Motor neuron (in vitro differentiated cells): ENCODE measurements around the gene TCOF1. TPM values are rescaled to one million over a fixed set of nuclear protein-coding genes. Genes with fewer than 3 reads are reported as not detected.

Source experiments
- ATAC-seq, 8 experiments: fragments of 200-7000 bp; cut with Tn5 transposase; replicated peaks in 6 of 8; 2 replicates each; pipeline ENCODE4 v1.8.0; 2021; ENCODE audit warnings: mild to moderate bottlenecking in 8 of 8, moderate library complexity in 8 of 8
- H3K27ac ChIP-seq, 2 donors: fragments of 250-450 bp; sonication (Bioruptor Pico); 2 replicates each; pipeline ENCODE4 v1.9.0; 2021; ENCODE audit warnings: antibody characterized with exemption in 2 of 2, mild to moderate bottlenecking in 2 of 2, moderate library complexity in 1 of 2
- H3K4me1 ChIP-seq, 2 donors: fragments of 250-450 bp; sonication (Bioruptor Pico); replicated peaks in 1 of 2; 2 replicates each; pipeline ENCODE4 v1.6.1; 2021; ENCODE audit warnings: antibody characterized with exemption in 2 of 2, mild to moderate bottlenecking in 2 of 2, moderate library complexity in 1 of 2
- H3K4me3 ChIP-seq, 5 donors: fragments of 250-450 bp; sonication (Bioruptor Pico); 2 replicates each; pipeline ENCODE4 v1.9.0; 2021; ENCODE audit warnings: antibody characterized with exemption in 5 of 5, mild to moderate bottlenecking in 5 of 5, moderate library complexity in 4 of 5
- WGBS, 10 experiments: fragments of 450-650 bp; shearing (Covaris generic); methylation state at CpG; one replicate each; pipeline ENCODE4 v1.0.0; 2022; 5-methylcytosine and 5-hydroxymethylcytosine counted together
- in situ Hi-C, 9 experiments: fragments of 400-800 bp; cut with MboI; loops; one replicate each; pipeline ENCODE4 v1.15.0; 2021; ENCODE audit warnings: low sequenced_read_pairs in 9 of 9, low pct_unique_long_range_greater_than_20kb in 2 of 9; ENCODE audit not compliant: unreplicated experiment in 9 of 9
- total RNA-seq, 8 experiments: library from RNA; unstranded; fragments of 300-600 nt; gene quantifications; 2 replicates each; pipeline versions ENCODE4 v1.2.3 to v1.2.4, GENCODE V29; 2022

TCOF1 gene
- total RNA-seq, 8 experiments from 2014 or later: 10.9 to 51.4 (median 17.9) TPM

DNA sequence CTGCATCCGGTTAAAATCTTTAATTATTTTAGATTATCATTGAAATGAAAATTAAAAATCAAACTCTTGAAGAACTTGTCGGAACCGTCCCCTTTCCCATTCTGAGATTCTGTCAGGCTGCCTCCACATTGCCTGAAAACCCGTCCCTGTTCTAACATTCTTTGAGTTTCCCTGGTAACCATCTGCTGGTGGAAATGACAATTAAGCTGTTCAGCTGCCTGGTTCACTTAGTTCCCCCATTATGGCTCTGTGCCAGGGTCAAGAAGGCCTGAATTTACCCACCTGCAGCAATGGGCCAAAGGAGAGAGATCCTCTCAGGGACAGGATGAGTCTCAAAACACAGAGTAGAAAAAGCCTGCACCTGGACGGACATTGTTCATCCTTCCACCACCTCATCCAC, 11.8 kb upstream of the TCOF1 start:
- Histone ChIP-seq H3K4me3 (no peak overlapping the region), H3K27ac (no peak overlapping the region), H3K4me1 (peaks cover 23% of the 10 kb centered on the region in 2 donors)
- peak in 5 of 8 experiments; percentile 50 to 68 (median 64) for ATAC-seq
- in situ Hi-C loops: loop anchor here in 1 of 9 experiments (25.0 kb wide), 1 partner anchor 183 kb away; the partner anchor contains the start of genes CDX1 and PDGFRB
- WGBS, 10 experiments: 8 to 83% (median 40%) methylated on average over 1 to 5 of the region's 5 CpGs; no CpG with 5 or more reads in 1 of the 10 experiments

DNA sequence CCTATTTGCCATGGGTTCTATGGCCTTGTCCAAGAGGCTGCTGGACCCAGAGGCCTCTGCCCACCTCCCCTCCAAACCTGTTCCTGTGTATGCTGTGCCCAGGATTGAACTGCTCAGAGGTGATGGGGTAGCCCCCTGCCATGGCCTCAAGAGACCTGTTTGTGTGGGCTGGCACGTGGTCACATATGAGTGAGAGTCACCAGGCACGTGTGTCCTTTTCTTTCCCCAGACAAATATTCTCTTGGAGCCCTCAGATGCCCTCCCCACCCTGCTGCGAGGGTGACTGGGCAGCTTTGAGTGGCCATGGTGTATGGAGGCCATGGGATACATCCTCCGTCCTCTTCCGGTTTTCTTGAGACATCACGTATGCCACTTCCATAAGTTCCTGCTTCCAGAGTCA, 10.9 kb upstream of the TCOF1 start:
- in situ Hi-C loops: loop anchor here in 1 of 9 experiments (25.0 kb wide), 1 partner anchor 184 kb away; the partner anchor contains the start of genes CDX1 and PDGFRB
- ATAC-seq: no peak
- H3K4me3 ChIP-seq: no peak overlapping the region
- H3K4me1 ChIP-seq: peaks cover 23% of the 10 kb centered on the region in 2 donors
- 60 to 100% (median 90%) methylated on average over 1 to 5 of the region's 6 CpGs; no CpG with 5 or more reads in 4 of the 10 experiments for WGBS, 10 experiments
- no peak overlapping the region for H3K27ac ChIP-seq

DNA sequence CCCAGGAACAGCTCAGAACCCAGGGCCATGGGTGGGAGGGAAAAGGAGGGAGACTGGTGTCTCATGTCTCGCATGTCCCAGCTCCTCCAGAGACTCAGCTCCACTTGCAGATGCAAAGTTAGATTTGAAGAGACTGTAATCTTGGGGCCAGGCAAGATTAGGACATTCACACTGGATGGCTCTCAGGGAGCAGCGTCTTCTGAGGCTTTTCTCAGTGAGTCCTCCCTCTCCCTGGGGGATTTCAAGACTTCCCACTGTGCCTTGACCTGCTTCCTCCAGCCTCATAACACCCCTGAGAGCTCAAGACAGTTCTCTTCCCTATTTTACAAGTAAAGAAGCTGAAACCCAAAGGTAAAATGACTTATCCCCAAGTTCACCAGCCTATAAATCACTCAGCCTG, 10.5 kb upstream of the TCOF1 start:
- Histone ChIP-seq H3K4me1 (peaks cover 23% of the 10 kb centered on the region in 2 donors), H3K4me3 (no peak overlapping the region), H3K27ac (peak overlapping the region in 1 of 2 donors; percentile 55)
- in situ Hi-C loops: loop anchor here in 1 of 9 experiments (25.0 kb wide), 1 partner anchor 185 kb away; the partner anchor contains the start of genes CDX1 and PDGFRB
- no peak for ATAC-seq
- WGBS, 10 experiments: 57 to 58% methylated on average over 1 to 2 of the region's 2 CpGs; no CpG with 5 or more reads in 8 of the 10 experiments

DNA sequence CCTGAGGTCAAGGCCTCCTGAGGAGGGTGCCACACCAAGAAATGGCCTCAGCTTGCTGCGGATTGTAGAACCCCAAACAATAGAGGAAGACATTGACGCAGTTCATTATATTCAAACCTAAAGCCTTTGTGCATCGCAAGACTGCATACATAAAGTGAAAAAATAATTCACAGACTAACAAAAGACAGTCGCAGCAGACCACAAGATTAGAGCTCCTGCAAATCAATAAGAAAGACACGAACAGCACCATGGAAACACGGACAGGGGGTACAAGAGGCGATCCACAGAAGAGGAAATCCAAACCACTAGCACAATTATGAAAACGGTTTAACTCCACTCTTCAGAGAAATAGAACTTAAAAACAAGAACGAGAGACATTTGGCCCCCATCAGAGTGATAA, 10.0 kb upstream of the TCOF1 start:
- H3K4me1 ChIP-seq: peaks cover 23% of the 10 kb centered on the region in 2 donors
- WGBS, 10 experiments: 30 to 100% (median 40%) methylated on average over 1 to 9 of the region's 9 CpGs; no CpG with 5 or more reads in 1 of the 10 experiments
- peak in 4 of 8 experiments; percentile 9 to 32 (median 19) for ATAC-seq
- no peak overlapping the region for H3K4me3 ChIP-seq
- in situ Hi-C loops: loop anchor here in 1 of 9 experiments (25.0 kb wide), 1 partner anchor 185 kb away; the partner anchor contains the start of genes CDX1 and PDGFRB
- peak overlapping the region in 1 of 2 donors; percentile 55 for H3K27ac ChIP-seq

DNA sequence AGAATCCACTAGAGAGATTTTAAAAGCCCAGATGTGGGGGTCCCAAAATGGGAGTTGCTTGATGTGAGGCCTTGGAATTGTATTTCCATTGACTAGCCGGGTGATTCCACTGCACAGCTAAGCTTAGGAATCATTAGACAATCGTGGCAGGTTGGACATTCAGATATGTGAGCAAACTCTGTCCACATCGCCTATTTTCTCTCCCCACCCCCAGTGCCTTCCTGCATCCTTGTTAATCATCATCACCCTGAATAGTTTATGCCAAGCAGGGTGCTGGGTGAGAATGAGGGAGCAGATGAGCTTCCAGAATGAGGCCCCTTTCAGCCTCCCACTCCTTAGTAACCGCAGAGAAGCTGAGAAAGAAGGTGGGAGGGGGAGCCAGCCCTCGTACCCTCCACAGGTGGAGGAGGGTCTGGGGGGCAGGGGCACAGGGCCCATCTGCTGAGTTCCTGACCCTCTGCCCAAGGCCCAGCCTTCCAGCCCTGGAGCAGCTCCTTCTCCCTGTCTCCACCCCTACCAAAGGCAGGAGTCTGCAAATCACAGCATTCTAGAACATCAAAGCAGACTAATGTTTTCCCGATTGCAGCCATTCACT, 7.7 kb upstream of the TCOF1 start:
- in situ Hi-C loops: loop anchor here in 2 of 9 experiments (25.0 kb wide), 2 partner anchors 87 to 187 kb away; partner anchors contain the start of genes CDX1 (in 1 of the 2) and PDGFRB (in 1 of the 2)
- Histone ChIP-seq H3K4me1 (peaks cover 23% of the 10 kb centered on the region in 2 donors), H3K27ac (no peak overlapping the region), H3K4me3 (no peak overlapping the region)
- ATAC-seq: peak in 1 of 8 experiments; percentile 26
- WGBS, 10 experiments: 17 to 100% (median 73%) methylated on average over 1 to 4 of the region's 6 CpGs; no CpG with 5 or more reads in 3 of the 10 experiments

DNA sequence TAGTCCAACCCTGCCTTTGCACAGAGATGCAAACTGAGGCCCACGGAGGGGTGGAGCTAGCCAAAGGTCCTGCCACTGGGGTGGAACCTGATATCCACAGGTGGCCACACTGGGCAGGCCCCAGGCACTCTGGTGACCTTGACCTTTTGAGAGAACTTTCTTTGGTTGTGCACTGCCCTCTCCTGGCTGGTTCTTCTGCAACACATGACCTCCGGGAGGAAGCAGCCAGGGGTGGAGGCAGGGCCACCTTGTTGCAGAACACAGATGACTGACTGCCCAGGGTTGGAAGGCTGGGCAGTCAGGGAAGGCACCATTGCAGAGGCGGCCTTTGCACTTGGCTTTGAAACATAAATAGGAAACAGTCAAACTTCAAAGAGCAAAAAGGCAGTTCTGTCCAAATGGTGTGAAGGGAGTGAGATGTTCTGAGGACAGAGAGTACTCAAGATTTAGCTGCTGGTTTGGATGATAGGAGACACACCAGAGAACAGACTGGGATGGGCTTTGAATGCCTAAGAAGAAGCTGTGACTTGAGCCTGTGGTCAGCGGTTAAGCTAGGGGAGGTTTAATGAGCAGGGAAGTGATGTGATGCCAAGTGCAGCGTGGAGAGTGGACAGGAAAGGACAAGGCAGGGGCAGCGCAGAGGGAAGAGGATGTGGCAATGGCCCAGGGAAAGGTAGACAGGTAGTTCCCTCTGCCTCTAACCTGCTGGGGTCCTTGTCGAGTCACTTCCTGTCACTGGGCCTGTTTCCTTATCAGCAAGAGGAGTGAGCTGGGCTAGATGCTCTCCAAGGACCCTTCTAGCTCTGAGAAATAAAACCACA, 6.8 kb upstream of the TCOF1 start:
- no peak overlapping the region for H3K4me3 ChIP-seq
- H3K4me1 ChIP-seq: peaks cover 16 to 20% of the 10 kb centered on the region in 2 donors
- ATAC-seq: peak; percentile 82 to 97 (median 87)
- in situ Hi-C loops: loop anchor here in 1 of 9 experiments (25.0 kb wide), 1 partner anchor 88 kb away; no protein-coding TSS in a partner anchor
- no peak overlapping the region for H3K27ac ChIP-seq
- WGBS, 10 experiments: 0 to 100% (median 41%) methylated on average over 1 to 6 of the region's 7 CpGs; no CpG with 5 or more reads in 1 of the 10 experiments

DNA sequence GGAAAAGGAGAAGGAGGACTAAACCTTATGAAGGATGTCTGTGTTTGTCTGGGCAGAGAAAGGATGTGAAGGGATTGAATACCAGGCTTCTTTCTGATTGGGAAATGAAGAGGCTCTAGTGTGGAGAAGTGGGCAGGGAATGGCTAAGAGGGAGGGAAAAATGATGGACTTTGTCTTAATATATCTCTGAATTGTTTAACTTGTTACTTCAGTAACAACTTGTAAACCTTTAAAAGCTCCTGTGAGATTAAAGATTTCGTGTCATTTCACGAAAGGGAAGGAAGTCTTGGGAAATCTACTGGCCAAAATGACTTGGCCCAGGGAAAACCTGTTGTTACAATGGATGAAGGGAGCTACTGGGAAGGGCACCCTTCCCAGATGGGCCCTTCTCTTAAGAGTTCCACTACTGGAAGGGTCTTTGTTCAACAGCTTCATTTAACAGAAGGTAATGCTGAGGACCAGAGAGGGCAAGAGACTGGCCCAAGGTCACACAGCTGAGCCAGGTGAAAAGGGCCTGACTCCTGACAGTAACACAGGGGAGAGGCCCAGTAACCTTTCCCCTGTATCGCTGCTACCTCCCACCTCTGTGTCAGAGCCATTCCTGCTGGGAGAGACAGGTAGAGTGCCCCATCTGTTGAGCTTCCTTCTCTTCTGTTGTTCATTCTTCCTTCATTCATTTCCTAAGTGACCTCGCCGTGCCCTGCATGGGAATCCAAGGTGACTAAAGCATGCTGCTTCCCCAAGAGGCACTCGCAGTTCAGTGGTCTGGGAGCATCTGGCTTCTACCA, 5.1 kb upstream of the TCOF1 start:
- WGBS, 10 experiments: 50 to 87% (median 72%) methylated on average over 1 to 6 of the region's 6 CpGs; no CpG with 5 or more reads in 1 of the 10 experiments
- ATAC-seq: no peak
- peaks cover 14% of the 10 kb centered on the region in 2 donors for H3K4me1 ChIP-seq
- H3K4me3 ChIP-seq: no peak overlapping the region
- in situ Hi-C loops: loop anchor here in 1 of 9 experiments (25.0 kb wide), 1 partner anchor 90 kb away; no protein-coding TSS in a partner anchor
- H3K27ac ChIP-seq: no peak overlapping the region

DNA sequence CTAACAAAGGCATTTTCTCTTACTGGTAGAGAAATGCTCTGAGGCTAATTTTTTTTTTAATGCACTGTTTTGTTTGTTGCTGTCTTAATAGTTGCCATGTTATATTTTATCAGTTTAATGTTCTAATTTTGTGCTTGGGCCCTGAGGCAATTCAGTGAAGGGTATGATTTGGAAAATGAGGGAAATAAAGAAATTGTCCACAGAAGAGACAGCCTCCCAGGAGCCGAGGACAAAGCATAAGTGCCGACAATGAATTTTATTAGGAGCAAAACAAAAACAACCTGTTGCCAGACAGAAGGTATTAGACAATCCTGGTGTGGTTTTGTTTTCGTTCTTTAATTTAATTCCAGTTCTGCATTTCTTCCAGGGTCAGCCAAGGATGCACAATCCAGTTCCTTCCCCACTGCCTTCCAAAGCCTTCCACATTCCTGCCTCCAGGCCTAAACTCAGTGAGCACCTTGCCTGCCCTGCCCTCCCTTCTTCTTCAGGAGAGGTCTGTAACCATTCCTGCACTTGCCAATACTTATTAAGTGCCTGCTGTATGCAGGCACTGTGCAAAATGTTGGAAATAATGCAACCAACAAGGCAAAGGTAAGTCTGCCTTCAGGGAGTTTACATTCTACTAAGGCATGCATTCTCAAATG, 4.3 kb upstream of the TCOF1 start:
- H3K27ac ChIP-seq: no peak overlapping the region
- H3K4me3 ChIP-seq: no peak overlapping the region
- ATAC-seq: no peak
- in situ Hi-C loops: loop anchor here in 1 of 9 experiments (25.0 kb wide), 1 partner anchor 91 kb away; no protein-coding TSS in a partner anchor
- H3K4me1 ChIP-seq: peaks cover 7 to 9% of the 10 kb centered on the region in 2 donors
- 0 to 84% (median 68%) methylated on average over 1 to 3 of the region's 3 CpGs; no CpG with 5 or more reads in 3 of the 10 experiments for WGBS, 10 experiments

DNA sequence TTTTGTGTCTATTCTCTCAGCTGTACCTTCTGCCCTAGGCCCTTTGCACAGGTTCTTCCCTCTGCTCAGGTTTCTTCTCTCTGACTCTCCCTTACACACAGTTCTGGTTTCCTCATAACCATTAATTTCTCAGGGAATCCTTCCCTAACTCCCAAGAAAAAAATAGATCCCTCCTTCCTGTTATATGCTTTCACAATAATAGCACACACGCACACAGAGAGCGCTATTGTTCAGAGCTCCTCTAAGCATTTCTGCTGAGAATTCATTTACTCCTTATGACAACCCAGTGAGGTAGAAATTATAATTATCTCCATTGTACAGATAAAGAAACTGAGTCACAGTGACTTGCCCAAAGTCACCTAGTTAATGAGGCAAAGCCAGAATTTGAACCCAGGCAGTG, 1.7 kb upstream of the TCOF1 start:
- in situ Hi-C loops: loop anchor here in 1 of 9 experiments (25.0 kb wide), 1 partner anchor 93 kb away; no protein-coding TSS in a partner anchor
- WGBS, 10 experiments: 84 to 100% (median 92%) methylated on average over 2 of the region's 2 CpGs; no CpG with 5 or more reads in 3 of the 10 experiments
- H3K4me3 ChIP-seq: no peak overlapping the region
- no peak overlapping the region for H3K27ac ChIP-seq
- H3K4me1 ChIP-seq: peaks cover 12 to 13% of the 10 kb centered on the region in 2 donors
- ATAC-seq: no peak

DNA sequence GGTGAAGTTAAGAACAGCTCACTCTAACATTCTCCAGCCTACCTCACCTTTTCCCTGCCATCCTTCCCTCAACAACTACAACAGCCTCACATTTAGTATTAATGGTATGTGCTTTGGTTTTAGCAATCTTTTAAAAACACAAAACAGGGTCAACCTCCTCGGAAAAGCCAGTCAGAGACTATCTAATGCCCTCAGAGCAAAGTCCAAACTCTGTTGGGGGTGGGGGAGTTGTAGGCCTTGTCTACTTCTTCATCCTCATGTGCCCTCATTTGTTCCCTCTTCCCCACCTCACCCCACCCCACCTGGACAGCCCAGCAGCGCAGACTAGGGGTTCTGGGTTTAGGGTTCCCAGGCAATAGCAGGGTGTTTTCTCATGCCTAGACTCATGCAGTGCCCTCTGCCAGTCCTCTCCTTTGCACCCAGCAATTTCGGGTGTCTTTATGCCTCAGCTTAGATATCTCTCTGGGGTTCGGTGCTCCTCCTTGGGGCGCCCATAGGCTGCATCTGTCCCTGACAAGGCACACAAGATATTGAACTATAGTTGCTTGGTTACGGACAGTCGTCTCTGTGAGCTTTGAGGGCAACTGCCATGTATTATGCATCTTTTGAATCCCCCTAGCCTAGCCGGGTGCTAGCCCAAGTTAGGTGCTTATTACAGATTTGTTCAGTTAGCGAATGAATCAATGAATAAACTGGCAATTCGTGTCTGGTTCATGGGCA, 762 bp upstream of the TCOF1 start:
- 0 to 100% (median 69%) methylated on average over 1 to 9 of the region's 10 CpGs; no CpG with 5 or more reads in 1 of the 10 experiments for WGBS, 10 experiments

More for the DNA sequence above, 762 bp upstream of the TCOF1 start:
- H3K27ac ChIP-seq: no peak overlapping the region
- in situ Hi-C loops: loop anchor here in 1 of 9 experiments (25.0 kb wide), 1 partner anchor 94 kb away; no protein-coding TSS in a partner anchor
- H3K4me1 ChIP-seq: peaks cover 12 to 13% of the 10 kb centered on the region in 2 donors
- peak in 1 of 8 experiments; percentile 1 for ATAC-seq
- peak overlapping the region; percentile 51 to 76 (median 75) for H3K4me3 ChIP-seq
